ENCODE data around the gene CMTM4.

Gene CMTM4

GRCh38 chr16:66609139-66609510, 87.4 kb downstream of the CMTM4 start:
- Histone ChIP-seq H4K20me1 (ENCODE audit: low read depth, low read length) (no peaks in the 10 kb centered on the region), H3K9me2 (replicated peaks; ENCODE audit: insufficient read depth, low read length) (no peaks in the 10 kb centered on the region), H3K36me3 (ENCODE audit: low read length) (no peaks in the 10 kb centered on the region), H3K79me2 (ENCODE audit: insufficient read depth, low read length) (no peaks in the 10 kb centered on the region), H3K9me3 (ENCODE audit: insufficient read depth, low read length) (no peaks in the 10 kb centered on the region), H3K9ac (ENCODE audit: low read length) (no peak overlapping the region), H3K27me3 (ENCODE audit: low read length) (no peaks in the 10 kb centered on the region), H3K4me3 (ENCODE audit: insufficient read depth, low read length, poor library complexity, severe bottlenecking) (no peak overlapping the region), H2AFZ (ENCODE audit: low read depth, low read length, severe bottlenecking) (no peak overlapping the region), H3K4me2 (ENCODE audit: low read depth, low read length, poor library complexity, severe bottlenecking) (no peak overlapping the region), H3K27ac (ENCODE audit: low read depth, low read length) (no peak overlapping the region), H3F3A (ENCODE audit: insufficient read depth) (no peaks in the 10 kb centered on the region)
- no peak for TF ChIP-seq EZH2phosphoT487 (conservative IDR thresholded peaks at IDR 0.05; ENCODE audit: low read length)
- TF ChIP-seq, protein P1, sequence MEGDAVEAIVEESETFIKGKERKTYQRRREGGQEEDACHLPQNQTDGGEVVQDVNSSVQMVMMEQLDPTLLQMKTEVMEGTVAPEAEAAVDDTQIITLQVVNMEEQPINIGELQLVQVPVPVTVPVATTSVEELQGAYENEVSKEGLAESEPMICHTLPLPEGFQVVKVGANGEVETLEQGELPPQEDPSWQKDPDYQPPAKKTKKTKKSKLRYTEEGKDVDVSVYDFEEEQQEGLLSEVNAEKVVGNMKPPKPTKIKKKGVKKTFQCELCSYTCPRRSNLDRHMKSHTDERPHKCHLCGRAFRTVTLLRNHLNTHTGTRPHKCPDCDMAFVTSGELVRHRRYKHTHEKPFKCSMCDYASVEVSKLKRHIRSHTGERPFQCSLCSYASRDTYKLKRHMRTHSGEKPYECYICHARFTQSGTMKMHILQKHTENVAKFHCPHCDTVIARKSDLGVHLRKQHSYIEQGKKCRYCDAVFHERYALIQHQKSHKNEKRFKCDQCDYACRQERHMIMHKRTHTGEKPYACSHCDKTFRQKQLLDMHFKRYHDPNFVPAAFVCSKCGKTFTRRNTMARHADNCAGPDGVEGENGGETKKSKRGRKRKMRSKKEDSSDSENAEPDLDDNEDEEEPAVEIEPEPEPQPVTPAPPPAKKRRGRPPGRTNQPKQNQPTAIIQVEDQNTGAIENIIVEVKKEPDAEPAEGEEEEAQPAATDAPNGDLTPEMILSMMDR (IDR thresholded peaks at IDR 0.05; ENCODE audit: insufficient read depth, low read length, poor library complexity, severe bottlenecking) = no peak

DNA sequence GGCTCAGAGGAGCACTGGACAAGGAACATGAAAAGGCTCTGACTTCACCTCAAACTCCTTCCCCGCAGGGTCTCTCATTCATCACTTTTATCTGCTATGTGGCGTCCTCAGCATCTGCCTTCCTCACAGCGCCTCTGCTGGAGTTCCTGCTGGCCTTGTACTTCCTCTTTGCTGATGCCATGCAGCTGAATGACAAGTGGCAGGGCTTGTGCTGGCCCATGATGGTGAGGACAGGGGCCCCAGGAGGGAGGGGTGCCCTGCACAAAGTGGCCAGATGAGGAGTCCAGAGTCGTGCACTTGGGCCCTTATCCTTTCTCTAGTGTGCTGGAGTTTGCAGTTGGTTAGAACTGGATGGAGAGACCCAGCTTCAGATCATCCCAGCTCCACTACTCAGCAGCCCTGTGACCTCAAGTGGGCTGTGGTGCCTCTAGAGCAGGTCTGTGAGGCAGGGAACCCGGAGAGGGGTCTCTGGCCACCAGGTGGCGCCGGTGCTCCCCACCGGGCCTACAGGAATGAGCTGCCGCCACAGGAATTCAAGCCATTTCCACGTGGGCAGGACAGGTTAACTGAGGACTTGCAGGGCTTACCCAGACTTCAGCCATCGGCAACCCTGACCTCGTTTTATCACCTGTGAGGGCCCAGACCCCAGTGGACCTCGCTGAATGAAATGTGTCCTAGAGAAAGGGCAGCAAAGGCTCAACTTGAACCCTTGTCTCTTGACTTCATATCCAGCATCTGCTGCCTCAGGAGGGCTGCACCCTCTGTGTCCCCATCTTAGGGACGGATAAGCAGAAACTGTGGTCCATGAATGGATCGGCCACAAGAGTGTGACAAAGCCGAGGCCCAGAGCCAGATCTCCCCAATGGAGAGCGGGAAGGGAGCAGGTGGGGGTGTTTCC, 88.1 kb downstream of the CMTM4 start:
- Histone ChIP-seq H3K79me2 (ENCODE audit: insufficient read depth, low read length) (no peaks in the 10 kb centered on the region), H3K9ac (ENCODE audit: low read length) (no peak overlapping the region)

DNA sequence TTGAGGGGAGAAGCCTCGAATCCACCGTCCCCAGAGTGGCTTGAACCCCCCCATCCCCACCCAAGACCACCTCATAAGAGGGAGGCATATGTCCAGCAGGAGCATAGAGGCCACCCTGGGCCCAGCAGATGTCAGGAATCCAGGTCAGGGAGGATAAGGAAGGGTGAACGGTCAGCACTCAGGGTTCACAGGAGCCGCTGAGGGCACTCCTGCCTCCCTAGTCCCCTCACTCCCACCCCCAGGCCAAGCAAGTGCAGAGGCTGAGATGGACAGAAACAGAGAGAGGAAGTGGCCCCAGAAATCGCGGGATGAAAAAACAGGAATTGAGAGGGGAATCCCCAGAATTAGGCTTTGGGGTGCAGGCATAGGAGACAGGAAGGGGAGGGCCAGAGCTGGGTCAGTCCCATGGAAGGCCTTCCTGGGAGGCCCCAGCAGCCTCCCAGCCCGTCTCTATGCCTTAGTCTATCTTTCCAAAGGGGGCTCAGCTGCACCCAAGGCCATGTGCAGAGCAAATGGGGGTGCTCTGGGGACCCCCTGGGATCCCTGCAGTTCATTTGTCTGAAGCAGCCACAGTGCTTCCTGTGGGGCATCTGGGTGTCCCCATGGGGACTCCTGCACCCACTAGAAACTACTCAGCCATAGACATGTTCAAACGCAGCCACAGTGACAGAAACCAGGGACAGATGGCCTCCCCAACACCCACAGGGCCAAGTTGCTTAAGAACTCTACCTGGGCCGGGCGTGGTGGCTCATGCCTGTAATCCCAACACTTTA, 90.4 kb downstream of the CMTM4 start:
- Histone ChIP-seq H3K27me3 (ENCODE audit: low read length) (no peaks in the 10 kb centered on the region; the same call in 1 of the 2 replicates), H3K9me2 (replicated peaks; ENCODE audit: insufficient read depth, low read length) (no peaks in the 10 kb centered on the region), H3K27ac (ENCODE audit: low read depth, low read length) (no peak overlapping the region), H3F3A (ENCODE audit: insufficient read depth) (no peaks in the 10 kb centered on the region), H3K4me2 (ENCODE audit: low read depth, low read length, poor library complexity, severe bottlenecking) (peak overlapping the region; percentile 74), H3K9me3 (ENCODE audit: insufficient read depth, low read length) (peaks cover 8% of the 10 kb centered on the region; the same call in 1 of the 2 replicates), H3K4me3 (ENCODE audit: insufficient read depth, low read length, poor library complexity, severe bottlenecking) (no peak overlapping the region), H3K9ac (ENCODE audit: low read length) (peak overlapping the region; percentile 74; the same call in 1 of the 2 replicates), H3K36me3 (ENCODE audit: low read length) (no peaks in the 10 kb centered on the region), H2AFZ (ENCODE audit: low read depth, low read length, severe bottlenecking) (no peak overlapping the region), H4K20me1 (ENCODE audit: low read depth, low read length) (no peaks in the 10 kb centered on the region), H3K79me2 (ENCODE audit: insufficient read depth, low read length) (no peaks in the 10 kb centered on the region)
- TF ChIP-seq, protein P1 (IDR thresholded peaks at IDR 0.05; ENCODE audit: insufficient read depth, low read length, poor library complexity, severe bottlenecking) = no peak
- TF ChIP-seq EZH2phosphoT487 (conservative IDR thresholded peaks at IDR 0.05; ENCODE audit: low read length) = no peak

More for the DNA sequence above, 88.1 kb downstream of the CMTM4 start:
- Histone ChIP-seq H3K9me2 (replicated peaks; ENCODE audit: insufficient read depth, low read length) (no peaks in the 10 kb centered on the region), H3K27ac (ENCODE audit: low read depth, low read length) (no peak overlapping the region), H3K4me2 (ENCODE audit: low read depth, low read length, poor library complexity, severe bottlenecking) (no peak overlapping the region), H3K27me3 (ENCODE audit: low read length) (no peaks in the 10 kb centered on the region), H3K36me3 (ENCODE audit: low read length) (no peaks in the 10 kb centered on the region), H3K9me3 (ENCODE audit: insufficient read depth, low read length) (no peaks in the 10 kb centered on the region), H3K4me3 (ENCODE audit: insufficient read depth, low read length, poor library complexity, severe bottlenecking) (no peak overlapping the region), H3F3A (ENCODE audit: insufficient read depth) (no peaks in the 10 kb centered on the region), H4K20me1 (ENCODE audit: low read depth, low read length) (no peaks in the 10 kb centered on the region), H2AFZ (ENCODE audit: low read depth, low read length, severe bottlenecking) (no peak overlapping the region)
- TF ChIP-seq EZH2phosphoT487 (conservative IDR thresholded peaks at IDR 0.05; ENCODE audit: low read length) = no peak
- TF ChIP-seq, protein P1 (IDR thresholded peaks at IDR 0.05; ENCODE audit: insufficient read depth, low read length, poor library complexity, severe bottlenecking) = peak; percentile 93

All from SU-DHL-6 (cell line).